GM12878 (cell line): ENCODE data around the gene PTRH2. TPM values are rescaled to one million over a fixed set of nuclear protein-coding genes. Genes with fewer than 3 reads are reported as not detected.

Experiments used
- polyA plus RNA-seq, 11 experiments: library from polyadenylated mRNA; depleted of rRNA in 4 of 11; unstranded in 6 of 11; stranded (reverse) in 5 of 11; fragments of >200 nt; fragmentation: Nextera tagmentation in 4 of 11; fragmentation: Illumina TruSeq in 1 of 11; extraction: Ambion mirVana in 4 of 11; extraction: Trizol in 1 of 11; gene quantifications; 1 replicate in 1 of 11; 2 replicates in 10 of 11; pipeline versions ENCODE4 v1.2.1 to v1.2.3, GENCODE V29; 2011 to 2016; ENCODE audit warnings: inconsistent platforms in 2 of 11, missing spikeins in 2 of 11, low read depth in 1 of 11
- total RNA-seq, 4 experiments: library from RNA; depleted of rRNA in 3 of 4; stranded (reverse); fragments of >200 nt in 3 of 4; fragmentation: Illumina TruSeq in 1 of 4; extraction: Trizol in 1 of 4; gene quantifications; 2 replicates each; pipeline versions ENCODE4 v1.2.1 to v1.2.3, GENCODE V29; 2013 to 2021

Gene PTRH2
- total and polyA plus RNA-seq, 10 of the 15 experiments (the other 5 are each of a cell fraction or from before 2014, with no cell fraction given): 37.7 to 156 (median 63.4) TPM

Other genes starting within 250 kb of the PTRH2 start
- 13.0 and 16.5 TPM in 2 replicates for gene DHX40, start 141.8 kb downstream of the PTRH2 start, total RNA-seq (2014; rRNA removed)
- gene DHX40, start 141.8 kb downstream of the PTRH2 start, total RNA-seq (2014; rRNA removed; fragmentation: Illumina TruSeq; extraction: Trizol): 17.0 and 17.1 TPM in 2 replicates
- gene DHX40, start 141.8 kb downstream of the PTRH2 start, total RNA-seq (2021): 11.0 and 12.6 TPM in 2 replicates
- gene DHX40, start 141.8 kb downstream of the PTRH2 start, polyA plus RNA-seq (2011; rRNA removed): 29.2 and 50.0 TPM in 2 replicates
- gene DHX40, start 141.8 kb downstream of the PTRH2 start, polyA plus RNA-seq (2014; fragmentation: Illumina TruSeq; extraction: Trizol): 14.8 and 18.5 TPM in 2 replicates
- gene DHX40, start 141.8 kb downstream of the PTRH2 start, polyA plus RNA-seq (2014; fragmentation: Nextera tagmentation; extraction: Ambion mirVana): 1 to 10 TPM; 4.8 to 5.6 TPM
- 11.2 and 13.6 TPM in 2 replicates for gene DHX40, start 141.8 kb downstream of the PTRH2 start, polyA plus RNA-seq (2014; rRNA removed)
- gene DHX40, start 141.8 kb downstream of the PTRH2 start, polyA plus RNA-seq (2016; fragmentation: Nextera tagmentation; extraction: Ambion mirVana): 1 to 10 TPM; 8.0 to 9.1 TPM
- 120 and 137 TPM in 2 replicates for gene CLTC, start 87.5 kb downstream of the PTRH2 start, total RNA-seq (2014; rRNA removed)
- 139 and 141 TPM in 2 replicates for gene CLTC, start 87.5 kb downstream of the PTRH2 start, total RNA-seq (2014; rRNA removed; fragmentation: Illumina TruSeq; extraction: Trizol)
- gene CLTC, start 87.5 kb downstream of the PTRH2 start, total RNA-seq (2021): 178 and 188 TPM in 2 replicates
- 140 and 178 TPM in 2 replicates for gene CLTC, start 87.5 kb downstream of the PTRH2 start, polyA plus RNA-seq (2011; rRNA removed)
- gene CLTC, start 87.5 kb downstream of the PTRH2 start, polyA plus RNA-seq (2014; fragmentation: Illumina TruSeq; extraction: Trizol): 105 and 110 TPM in 2 replicates
- 10 to 100 TPM; 93.0 to 94.3 TPM for gene CLTC, start 87.5 kb downstream of the PTRH2 start, polyA plus RNA-seq (2014; fragmentation: Nextera tagmentation; extraction: Ambion mirVana)
- gene CLTC, start 87.5 kb downstream of the PTRH2 start, polyA plus RNA-seq (2014; rRNA removed): 60.3 and 77.5 TPM in 2 replicates
- gene CLTC, start 87.5 kb downstream of the PTRH2 start, polyA plus RNA-seq (2016; fragmentation: Nextera tagmentation; extraction: Ambion mirVana): 100 to 1,000 TPM; 156 to 179 TPM
- gene VMP1, start 224 bp upstream of the PTRH2 start, total RNA-seq (2014; rRNA removed): 135 and 169 TPM in 2 replicates
- gene VMP1, start 224 bp upstream of the PTRH2 start, total RNA-seq (2014; rRNA removed; fragmentation: Illumina TruSeq; extraction: Trizol): 150 and 160 TPM in 2 replicates
- 132 and 139 TPM in 2 replicates for gene VMP1, start 224 bp upstream of the PTRH2 start, total RNA-seq (2021)
- gene VMP1, start 224 bp upstream of the PTRH2 start, polyA plus RNA-seq (2011; rRNA removed): 171 and 218 TPM in 2 replicates
- gene VMP1, start 224 bp upstream of the PTRH2 start, polyA plus RNA-seq (2014; fragmentation: Illumina TruSeq; extraction: Trizol): 121 and 153 TPM in 2 replicates
- 100 to 1,000 TPM; 130 to 199 TPM for gene VMP1, start 224 bp upstream of the PTRH2 start, polyA plus RNA-seq (2014; fragmentation: Nextera tagmentation; extraction: Ambion mirVana)
- 78.0 and 88.4 TPM in 2 replicates for gene VMP1, start 224 bp upstream of the PTRH2 start, polyA plus RNA-seq (2014; rRNA removed)
- gene VMP1, start 224 bp upstream of the PTRH2 start, polyA plus RNA-seq (2016; fragmentation: Nextera tagmentation; extraction: Ambion mirVana): 100 to 1,000 TPM; 107 to 111 TPM
- 9.2 and 9.4 TPM in 2 replicates for gene TUBD1, start 185.5 kb upstream of the PTRH2 start, total RNA-seq (2014; rRNA removed)
- gene TUBD1, start 185.5 kb upstream of the PTRH2 start, total RNA-seq (2014; rRNA removed; fragmentation: Illumina TruSeq; extraction: Trizol): 7.8 and 9.3 TPM in 2 replicates
- 7.7 TPM in 2 replicates for gene TUBD1, start 185.5 kb upstream of the PTRH2 start, total RNA-seq (2021)
- gene TUBD1, start 185.5 kb upstream of the PTRH2 start, polyA plus RNA-seq (2011; rRNA removed): 10.8 and 13.3 TPM in 2 replicates
- gene TUBD1, start 185.5 kb upstream of the PTRH2 start, polyA plus RNA-seq (2014; fragmentation: Illumina TruSeq; extraction: Trizol): 8.7 and 12.3 TPM in 2 replicates
- 1 to 10 TPM; 5.3 to 6.6 TPM for gene TUBD1, start 185.5 kb upstream of the PTRH2 start, polyA plus RNA-seq (2014; fragmentation: Nextera tagmentation; extraction: Ambion mirVana)
- 6.1 and 7.0 TPM in 2 replicates for gene TUBD1, start 185.5 kb upstream of the PTRH2 start, polyA plus RNA-seq (2014; rRNA removed)
- gene TUBD1, start 185.5 kb upstream of the PTRH2 start, polyA plus RNA-seq (2016; fragmentation: Nextera tagmentation; extraction: Ambion mirVana): 10 to 100 TPM in 1 of 2 experiments, 1 to 10 TPM in 1; 8.0 to 10.3 TPM
- 24.3 and 26.3 TPM in 2 replicates for gene RPS6KB1, start 185.7 kb upstream of the PTRH2 start, total RNA-seq (2014; rRNA removed)
- gene RPS6KB1, start 185.7 kb upstream of the PTRH2 start, total RNA-seq (2014; rRNA removed; fragmentation: Illumina TruSeq; extraction: Trizol): 29.4 and 30.1 TPM in 2 replicates
- gene RPS6KB1, start 185.7 kb upstream of the PTRH2 start, total RNA-seq (2021): 32.9 and 33.2 TPM in 2 replicates
- 23.6 and 31.5 TPM in 2 replicates for gene RPS6KB1, start 185.7 kb upstream of the PTRH2 start, polyA plus RNA-seq (2011; rRNA removed)
- 32.5 and 38.5 TPM in 2 replicates for gene RPS6KB1, start 185.7 kb upstream of the PTRH2 start, polyA plus RNA-seq (2014; fragmentation: Illumina TruSeq; extraction: Trizol)
- 10 to 100 TPM in 1 of 2 experiments, 1 to 10 TPM in 1; 6.6 to 11.5 TPM for gene RPS6KB1, start 185.7 kb upstream of the PTRH2 start, polyA plus RNA-seq (2014; fragmentation: Nextera tagmentation; extraction: Ambion mirVana)
- gene RPS6KB1, start 185.7 kb upstream of the PTRH2 start, polyA plus RNA-seq (2014; rRNA removed): 20.4 and 24.1 TPM in 2 replicates
- gene RPS6KB1, start 185.7 kb upstream of the PTRH2 start, polyA plus RNA-seq (2016; fragmentation: Nextera tagmentation; extraction: Ambion mirVana): 10 to 100 TPM; 27.8 to 29.5 TPM